GM18519 (cell line): ENCODE measurements around the gene SLC4A3.
A peak's percentile ranks its signal among the peaks of the same experiment; 100 is the strongest.

Source experiments
- ATAC-seq: cut with Tn5 transposase; IDR thresholded peaks from one replicate; pipeline ENCODE4 v1.9.1; 2021; ENCODE audit warnings: mild to moderate bottlenecking, moderate library complexity; ENCODE audit not compliant: unreplicated experiment, low FRiP score

Gene SLC4A3, protein sequence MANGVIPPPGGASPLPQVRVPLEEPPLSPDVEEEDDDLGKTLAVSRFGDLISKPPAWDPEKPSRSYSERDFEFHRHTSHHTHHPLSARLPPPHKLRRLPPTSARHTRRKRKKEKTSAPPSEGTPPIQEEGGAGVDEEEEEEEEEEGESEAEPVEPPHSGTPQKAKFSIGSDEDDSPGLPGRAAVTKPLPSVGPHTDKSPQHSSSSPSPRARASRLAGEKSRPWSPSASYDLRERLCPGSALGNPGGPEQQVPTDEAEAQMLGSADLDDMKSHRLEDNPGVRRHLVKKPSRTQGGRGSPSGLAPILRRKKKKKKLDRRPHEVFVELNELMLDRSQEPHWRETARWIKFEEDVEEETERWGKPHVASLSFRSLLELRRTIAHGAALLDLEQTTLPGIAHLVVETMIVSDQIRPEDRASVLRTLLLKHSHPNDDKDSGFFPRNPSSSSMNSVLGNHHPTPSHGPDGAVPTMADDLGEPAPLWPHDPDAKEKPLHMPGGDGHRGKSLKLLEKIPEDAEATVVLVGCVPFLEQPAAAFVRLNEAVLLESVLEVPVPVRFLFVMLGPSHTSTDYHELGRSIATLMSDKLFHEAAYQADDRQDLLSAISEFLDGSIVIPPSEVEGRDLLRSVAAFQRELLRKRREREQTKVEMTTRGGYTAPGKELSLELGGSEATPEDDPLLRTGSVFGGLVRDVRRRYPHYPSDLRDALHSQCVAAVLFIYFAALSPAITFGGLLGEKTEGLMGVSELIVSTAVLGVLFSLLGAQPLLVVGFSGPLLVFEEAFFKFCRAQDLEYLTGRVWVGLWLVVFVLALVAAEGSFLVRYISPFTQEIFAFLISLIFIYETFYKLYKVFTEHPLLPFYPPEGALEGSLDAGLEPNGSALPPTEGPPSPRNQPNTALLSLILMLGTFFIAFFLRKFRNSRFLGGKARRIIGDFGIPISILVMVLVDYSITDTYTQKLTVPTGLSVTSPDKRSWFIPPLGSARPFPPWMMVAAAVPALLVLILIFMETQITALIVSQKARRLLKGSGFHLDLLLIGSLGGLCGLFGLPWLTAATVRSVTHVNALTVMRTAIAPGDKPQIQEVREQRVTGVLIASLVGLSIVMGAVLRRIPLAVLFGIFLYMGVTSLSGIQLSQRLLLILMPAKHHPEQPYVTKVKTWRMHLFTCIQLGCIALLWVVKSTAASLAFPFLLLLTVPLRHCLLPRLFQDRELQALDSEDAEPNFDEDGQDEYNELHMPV

DNA sequence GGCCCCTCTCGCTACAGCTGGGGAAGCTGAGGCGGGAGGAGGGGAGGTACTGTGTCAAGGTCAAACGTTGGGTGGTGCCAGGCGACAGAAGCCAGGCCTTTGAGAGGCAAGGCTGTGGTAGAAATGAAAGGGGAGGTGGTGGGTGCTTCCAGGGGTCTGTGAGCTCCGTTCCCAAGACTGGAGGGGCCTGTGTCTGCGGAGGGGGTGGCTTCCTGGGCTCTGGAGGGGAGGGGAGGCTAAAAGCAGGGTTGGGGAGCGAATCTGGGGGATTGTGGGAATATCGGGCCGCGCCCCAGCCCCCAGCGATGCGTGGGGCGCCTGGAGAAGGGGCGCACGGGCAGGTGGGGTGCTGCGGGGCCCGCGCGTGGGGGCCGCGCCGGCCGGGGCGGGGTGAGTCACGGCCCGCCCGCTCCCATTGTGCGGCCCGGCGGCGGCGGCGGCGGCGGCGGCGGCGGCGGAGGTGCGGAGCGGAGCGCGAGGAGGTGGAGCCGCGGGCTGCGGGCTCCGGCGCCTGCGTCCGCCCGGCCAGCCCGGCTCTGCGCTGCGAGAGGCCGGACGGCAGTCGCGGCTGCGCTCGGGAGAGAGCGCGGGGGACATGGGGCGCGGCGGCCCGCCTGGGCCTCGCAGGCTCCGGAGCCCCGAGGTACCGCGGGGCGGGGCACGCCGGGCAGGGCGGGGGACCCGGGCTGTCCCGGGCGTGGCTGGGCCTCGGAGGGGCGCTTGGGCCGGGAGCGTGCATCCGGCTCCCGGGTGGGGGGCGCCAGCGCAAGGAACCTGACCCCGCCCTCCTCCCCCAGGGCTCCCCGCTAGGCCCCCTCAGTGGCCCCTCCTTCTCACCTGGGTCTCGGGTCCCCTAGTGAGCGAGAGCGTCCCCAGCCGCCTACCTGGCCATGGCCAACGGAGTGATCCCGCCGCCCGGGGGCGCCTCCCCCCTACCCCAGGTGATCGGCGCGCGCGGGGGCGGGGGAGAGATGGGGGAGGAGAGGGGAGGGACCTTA is at the start of gene SLC4A3:
Gene SLC4A3 (plus strand): TSS at position 528 of the 998 bp plus-strand sequence. CDS start 363 bp downstream, at position 891.
- no peak for ATAC-seq

DNA sequence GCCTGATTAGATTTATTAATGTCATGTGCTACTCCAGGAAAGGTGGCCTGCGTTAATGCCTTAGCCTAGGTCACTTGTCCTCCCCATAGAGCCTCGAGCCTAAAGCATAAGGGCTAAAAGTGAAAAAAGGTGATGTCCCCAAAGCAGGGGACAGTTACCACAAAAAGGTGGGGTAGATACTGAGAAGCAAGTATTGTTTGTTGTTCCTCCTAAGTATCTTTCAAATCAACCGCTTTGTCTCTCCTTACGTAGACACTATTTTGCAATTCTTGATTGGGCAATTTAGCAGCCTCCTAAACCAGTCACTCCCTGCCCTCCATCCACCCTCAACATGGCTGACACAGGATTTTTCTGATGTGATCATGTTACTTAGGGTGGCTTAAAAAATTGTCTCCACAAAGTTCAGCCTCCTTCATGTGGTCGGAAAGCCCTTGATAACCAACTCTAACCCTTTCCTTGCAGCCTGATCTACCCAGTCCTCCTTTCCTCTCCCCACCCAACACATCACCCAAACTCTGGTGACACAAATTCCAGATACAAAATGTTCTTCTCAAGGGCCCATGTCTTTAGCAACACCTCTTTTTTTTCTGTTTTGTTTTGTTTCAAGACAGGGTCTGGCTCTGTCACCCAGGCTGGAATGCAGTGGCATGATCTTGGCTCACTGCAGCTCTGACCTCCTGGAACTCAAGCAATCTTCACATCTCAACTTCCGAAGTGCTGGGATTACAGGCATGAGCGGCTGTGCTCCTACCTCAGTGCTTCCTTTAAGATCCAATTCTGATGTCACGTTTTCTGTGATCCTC is 48.4 kb upstream of the SLC4A3 start:
- no peak for ATAC-seq

DNA sequence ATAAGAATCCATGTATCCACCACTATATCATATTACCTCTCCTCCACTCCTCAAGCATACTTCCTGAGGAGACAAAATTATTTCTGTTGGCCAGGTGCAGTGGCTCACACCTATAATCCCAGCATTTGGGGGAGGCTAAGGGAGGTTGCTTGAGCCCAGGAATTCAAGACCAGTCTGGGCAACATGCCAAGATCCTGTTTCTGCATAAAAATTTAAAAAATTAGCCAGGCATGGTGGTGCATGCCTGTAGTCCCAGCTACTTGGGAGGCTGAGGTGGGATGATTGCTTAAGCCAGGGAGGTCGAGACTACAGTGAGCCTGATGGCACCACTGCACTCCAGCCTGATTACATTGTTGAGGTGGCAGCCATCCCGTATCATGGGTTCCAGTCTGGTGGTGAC is 46.1 kb upstream of the SLC4A3 start:
- ATAC-seq, result no peak

DNA sequence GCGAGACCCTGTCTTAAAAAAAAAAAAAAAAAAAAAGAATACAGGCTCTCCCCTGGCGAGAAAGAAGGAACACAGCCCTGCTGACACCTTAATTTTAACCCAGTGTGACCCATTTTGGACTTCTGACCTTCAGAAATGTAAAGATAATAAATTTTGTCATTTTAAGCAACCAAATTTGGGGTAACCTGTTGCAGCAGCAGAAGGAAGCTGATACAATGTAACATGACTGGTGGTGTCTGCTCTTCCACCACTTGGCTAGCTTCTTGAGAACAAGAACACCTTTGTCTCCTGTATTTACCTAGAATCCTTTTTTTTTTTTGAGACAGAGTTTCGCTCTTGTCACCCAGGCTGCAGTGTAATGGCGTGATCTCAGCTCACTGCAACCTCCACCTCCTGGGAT is 36.3 kb upstream of the SLC4A3 start:
- ATAC-seq, result no peak

DNA sequence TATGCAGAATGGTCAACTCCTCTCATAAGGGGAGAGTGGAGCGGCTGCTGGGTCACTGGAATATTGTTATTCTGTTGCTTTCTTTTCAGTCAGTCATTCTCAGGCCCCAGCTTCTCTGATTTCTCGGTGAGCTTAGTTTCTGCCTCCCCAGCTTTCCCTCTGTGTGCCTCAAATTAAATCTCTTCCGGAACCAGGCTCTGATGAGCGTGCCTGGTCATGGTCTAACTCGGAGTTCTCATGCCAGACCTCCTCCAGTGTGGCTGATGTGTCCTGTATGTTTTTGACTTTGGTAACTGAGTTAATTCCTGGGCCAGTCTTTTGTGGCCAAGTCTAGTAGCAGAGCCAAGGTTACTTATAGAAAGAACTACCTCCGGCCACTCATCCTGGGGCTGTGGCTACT is 34.7 kb upstream of the SLC4A3 start:
- ATAC-seq, result no peak

DNA sequence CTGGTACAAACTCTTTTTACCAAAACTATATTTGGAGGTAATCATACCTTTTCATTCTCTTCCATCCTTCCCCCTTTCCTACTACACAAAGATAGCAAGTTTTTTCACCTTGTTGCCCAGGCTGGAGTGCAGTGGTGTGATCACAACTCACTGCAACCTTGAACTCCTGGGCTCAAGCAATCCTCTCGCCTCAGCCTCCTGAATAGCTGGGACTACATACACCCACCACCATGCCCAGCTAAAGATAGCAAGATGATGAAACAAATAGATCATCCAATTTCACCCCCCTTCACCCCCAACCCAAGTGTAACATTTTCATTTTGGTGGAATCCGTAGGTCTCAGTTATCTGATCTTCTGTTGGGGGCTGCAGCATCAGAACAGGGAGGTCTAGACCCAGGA is 34.3 kb upstream of the SLC4A3 start:
- ATAC-seq, result no peak

DNA sequence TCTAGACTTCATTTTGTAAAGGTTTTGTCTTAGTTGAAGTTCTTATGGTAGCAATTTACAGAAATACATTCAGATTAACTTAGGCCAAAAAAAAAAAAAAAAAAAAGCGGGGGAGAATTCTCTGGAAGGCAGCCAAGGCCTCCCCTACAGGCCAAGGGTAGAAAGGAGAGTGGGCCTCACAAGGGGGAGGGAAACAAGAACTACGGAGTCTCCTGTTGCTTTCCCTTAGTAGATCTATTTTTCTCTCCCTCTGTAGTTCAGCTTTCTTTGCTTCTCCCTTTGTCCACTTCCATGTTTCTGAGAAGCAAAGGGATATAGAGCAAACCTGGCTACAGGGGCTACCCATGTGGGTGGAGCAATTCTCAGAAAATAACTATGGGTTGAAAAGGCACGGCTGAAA is 32.2 kb upstream of the SLC4A3 start:
- no peak for ATAC-seq

DNA sequence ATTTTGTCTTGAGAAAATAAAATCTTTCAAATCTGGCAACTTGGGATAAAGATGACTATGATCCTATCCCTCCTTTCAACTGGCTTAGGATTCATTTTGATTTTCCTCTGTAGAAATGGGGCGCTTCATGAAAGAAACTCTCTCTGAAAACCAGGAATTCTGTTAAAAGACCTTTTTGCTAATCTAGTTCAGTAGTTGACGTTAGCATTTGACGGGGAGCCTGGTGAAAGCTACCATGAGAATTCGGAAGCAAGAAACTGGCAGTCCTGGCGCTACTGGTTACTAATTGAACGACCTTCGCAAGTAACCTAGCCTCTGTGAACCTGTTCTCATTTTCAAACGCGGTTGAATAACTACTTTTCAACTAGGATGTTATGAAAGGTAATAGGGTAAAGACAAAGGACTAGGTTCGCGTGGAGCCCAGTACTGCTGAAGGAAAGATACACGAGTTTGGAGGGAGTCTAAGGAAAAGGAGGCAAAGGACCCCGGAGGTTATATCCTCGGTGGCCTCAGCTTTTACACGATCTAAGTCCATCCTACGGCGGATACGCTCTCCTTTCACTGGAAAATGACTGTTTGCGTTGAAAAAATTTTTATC is 30.4 kb upstream of the SLC4A3 start:
- ATAC-seq, result peak; percentile 2

DNA sequence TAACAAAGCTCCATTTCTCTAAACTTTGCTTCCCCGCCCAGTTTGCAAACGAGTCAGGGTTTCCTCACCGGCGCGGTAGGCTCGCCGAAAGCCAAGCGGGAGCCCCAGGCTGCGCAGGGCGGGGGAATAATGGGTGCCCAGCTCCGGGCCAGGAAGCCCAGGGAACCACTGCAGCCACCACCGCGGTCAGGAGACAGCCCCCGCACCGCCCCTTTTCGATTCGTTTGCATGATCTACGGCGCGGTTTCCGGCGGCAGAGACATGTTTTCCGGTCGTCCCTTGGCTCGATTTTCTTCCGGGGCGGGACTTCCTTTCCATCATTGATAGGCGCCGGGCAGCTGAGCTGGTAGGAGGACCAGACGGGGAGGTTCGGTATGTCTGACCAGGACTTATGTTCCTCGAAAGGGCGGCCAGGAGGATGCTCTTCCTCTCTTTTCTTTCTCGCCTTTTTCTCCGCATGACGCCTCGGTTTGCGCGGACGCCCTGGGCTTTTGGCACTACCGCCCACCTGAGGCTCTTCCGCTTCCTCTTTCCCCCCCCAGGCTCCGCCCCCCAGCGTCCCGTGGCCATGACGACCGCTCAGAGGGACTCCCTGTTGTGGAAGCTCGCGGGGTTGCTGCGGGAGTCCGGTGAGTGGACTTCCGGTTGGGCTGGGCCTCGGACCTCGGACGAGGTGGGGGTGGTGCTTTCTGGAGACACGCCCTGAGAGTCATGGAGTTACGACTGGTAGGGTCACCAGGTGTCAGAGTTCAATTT is 29.7 kb upstream of the SLC4A3 start, which contains the start of gene STK11IP:
Gene STK11IP (plus strand): TSS at position 306 of the 756 bp plus-strand sequence. CDS start 263 bp downstream, at position 569.
- ATAC-seq, result peak; percentile 76

DNA sequence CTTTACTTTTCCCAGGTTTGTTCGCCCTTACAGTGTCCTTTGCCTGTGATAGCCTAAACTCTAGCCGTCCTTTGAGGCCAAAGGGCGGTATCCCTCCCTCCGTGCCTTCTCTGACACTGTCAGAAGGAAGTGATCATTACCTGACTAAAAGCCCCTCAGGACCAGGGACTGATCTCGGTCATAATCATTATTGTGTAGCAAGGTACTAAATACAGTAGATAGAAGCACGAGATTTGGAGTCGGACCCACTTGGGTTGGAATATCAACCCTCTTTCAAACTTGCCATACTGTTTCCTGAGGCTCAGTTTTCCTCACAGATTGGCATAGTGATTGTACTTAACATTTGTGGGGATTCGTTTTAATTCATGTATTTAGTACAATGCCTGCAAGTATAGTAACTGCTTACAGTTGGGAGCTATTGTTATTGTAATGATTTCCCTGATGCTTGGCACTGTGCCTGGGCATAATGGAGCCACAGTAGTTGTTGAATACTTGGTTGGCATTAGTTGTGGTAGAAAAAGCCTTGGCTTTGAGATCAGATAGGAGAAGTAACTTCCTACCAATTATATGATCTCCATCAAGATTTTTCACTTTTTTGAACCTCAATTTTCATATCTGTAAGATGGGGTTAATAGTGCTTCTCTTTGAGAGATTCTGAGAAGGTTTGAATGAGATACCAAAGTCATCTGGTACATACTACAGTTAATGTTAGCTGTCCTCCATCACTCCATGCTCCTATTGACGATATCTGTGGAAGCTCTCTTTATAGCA is 28.9 kb upstream of the SLC4A3 start:
- no peak for ATAC-seq

DNA sequence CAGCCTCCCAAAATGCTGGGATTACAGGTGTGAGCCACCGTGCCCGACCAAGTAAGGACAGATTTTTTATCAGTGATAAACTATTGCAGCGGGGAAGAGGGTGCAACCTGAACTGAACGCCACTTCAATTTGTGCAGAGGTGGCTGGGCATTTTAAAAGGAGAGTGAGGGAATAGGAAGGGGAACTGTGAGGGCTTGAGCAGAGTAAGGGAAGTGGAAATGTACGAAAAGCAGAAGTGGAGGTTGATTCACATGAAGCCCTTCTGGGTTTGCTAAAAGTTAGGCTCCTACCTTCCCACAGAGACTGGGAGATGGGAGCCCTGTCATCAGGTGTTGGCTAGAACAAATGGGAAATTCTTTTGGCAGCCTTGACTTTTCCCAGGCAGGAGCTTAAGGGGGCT is 23.7 kb upstream of the SLC4A3 start:
- no peak for ATAC-seq

DNA sequence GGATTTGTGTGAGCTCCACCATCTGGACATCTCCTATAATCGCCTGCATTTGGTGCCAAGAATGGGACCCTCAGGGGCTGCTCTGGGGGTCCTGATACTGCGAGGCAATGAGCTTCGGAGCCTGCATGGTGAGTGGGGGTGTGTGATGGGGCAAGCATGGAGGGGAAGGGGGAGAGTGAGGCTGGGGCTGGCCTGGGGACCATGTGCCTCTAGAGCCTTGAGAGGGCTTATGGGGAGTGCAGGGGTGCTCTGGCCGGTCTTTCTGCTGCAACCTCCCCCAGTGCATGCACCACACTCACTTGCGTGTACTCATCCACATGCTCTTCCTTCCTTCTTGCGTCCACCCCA is 21.8 kb upstream of the SLC4A3 start:
- no peak for ATAC-seq

DNA sequence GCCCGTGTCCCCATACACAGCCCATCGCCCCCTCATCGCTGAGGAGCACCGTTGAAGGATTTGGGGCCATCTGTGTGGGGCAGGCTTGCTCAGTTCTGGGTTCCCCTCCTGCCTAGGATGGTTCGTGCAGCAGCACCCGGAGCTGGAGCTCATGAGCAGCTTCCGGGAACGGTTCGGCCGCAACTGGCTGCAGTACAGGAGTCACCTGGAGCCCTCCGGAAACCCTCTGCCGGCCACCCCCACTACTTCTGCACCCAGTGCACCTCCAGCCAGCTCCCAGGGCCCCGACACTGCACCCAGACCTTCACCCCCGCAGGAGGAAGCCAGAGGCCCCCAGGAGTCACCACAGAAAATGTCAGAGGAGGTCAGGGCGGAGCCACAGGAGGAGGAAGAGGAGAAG is 19.5 kb upstream of the SLC4A3 start:
- ATAC-seq, result no peak

DNA sequence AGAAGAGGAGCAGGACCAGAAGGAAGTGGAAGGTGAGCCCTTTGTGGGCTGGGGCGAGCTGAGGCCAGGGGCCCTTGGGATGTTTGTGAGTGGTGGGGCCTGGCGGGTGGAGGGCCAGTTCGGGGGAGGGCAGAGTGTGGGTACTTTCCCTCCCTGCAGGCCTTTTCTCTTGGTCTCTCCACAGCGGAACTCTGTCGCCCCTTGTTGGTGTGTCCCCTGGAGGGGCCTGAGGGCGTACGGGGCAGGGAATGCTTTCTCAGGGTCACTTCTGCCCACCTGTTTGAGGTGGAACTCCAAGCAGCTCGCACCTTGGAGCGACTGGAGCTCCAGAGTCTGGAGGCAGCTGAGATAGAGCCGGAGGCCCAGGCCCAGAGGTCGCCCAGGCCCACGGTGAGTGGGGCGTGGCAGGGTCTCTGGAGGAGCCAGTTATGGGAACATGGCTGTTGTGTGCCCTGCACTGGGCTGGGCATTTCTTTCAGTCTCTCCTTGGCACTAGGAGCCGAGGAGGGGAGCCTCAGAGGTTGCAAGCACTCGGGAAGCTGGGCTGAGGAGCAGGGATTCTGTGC is 18.9 kb upstream of the SLC4A3 start:
- no peak for ATAC-seq

DNA sequence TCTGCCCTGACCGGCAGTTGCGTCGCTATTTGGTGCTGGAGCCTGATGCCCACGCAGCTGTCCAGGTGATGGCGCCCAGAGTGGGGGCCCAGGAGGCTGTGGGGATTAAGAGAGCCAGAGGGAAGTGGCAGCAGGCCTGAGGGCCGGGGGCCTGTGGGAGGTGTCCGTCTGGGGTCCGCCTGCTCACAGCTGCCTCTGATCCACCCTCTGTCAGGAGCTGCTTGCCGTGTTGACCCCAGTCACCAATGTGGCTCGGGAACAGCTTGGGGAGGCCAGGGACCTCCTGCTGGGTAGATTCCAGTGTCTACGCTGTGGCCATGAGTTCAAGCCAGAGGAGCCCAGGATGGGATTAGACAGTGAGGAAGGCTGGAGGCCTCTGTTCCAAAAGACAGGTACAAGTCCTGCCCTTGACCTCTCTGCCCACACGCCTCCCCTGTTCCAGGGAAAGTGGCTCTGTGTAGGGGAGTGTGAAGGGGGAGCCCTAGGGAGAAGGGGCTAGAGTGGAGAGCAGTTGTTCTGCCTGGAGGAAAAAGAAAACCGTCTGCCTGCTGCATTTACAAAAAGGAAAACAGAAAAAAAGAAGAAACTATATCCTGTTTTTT is 18.2 kb upstream of the SLC4A3 start:
- no peak for ATAC-seq

DNA sequence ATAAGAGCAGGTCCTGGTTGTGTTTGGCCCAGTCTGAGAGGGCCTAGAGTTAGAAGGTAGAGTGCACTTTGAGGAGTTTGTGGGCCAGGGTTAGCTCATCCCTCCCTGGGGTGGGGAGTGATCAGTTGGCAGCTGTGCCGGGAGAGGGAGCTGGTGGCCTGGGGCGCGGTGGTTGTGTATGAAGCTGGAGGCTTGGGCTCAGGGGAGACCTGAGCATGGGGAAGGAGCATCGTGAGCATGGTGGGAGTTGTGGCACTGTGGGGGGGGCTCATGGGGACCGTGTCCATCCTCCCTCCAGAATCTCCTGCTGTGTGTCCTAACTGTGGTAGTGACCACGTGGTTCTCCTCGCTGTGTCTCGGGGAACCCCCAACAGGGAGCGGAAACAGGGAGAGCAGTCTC is 16.1 kb upstream of the SLC4A3 start:
- no peak for ATAC-seq
